Activated T-helper 1 cell treated with Interleukin-2 at 50 U/mL for 16 hours (primary cell): ENCODE results near the gene PRR5.
A peak's percentile ranks its signal among the peaks of the same experiment; 100 is the strongest.
"Not testable (repeated sequence)": the region's sequence is repeated elsewhere in the genome, so short reads cannot be mapped to it uniquely, and the experiment has no call there.

Experiments
- DNase-seq: peaks from one replicate; pipeline ENCODE4 v3.0.0-alpha.2; 2020; ENCODE audit warnings: low read depth

Gene PRR5

GRCh38 chr22:44701824-44702478, at the start of gene PRR5:
PRR5 (plus strand) TSS chr22:44702204; CDS start chr22:44702475, 271 bp downstream.
- DNase-seq: peak; percentile 76

GRCh38 chr22:44652866-44653265, 49.1 kb upstream of the PRR5 start:
- not testable (repeated sequence) for DNase-seq

GRCh38 chr22:44658311-44658953, 43.6 kb upstream of the PRR5 start:
- DNase-seq: no peak

GRCh38 chr22:44659140-44659539, 42.9 kb upstream of the PRR5 start:
- DNase-seq: no peak

- DNase-seq: no peak
These were observed 41.8 kb upstream of the PRR5 start for GRCh38 chr22:44660051-44660830.

- DNase-seq: no peak
These were observed 40.9 kb upstream of the PRR5 start for GRCh38 chr22:44661070-44661469.

GRCh38 chr22:44661659-44662569, 40.1 kb upstream of the PRR5 start:
- no peak for DNase-seq

GRCh38 chr22:44663256-44663999, 38.6 kb upstream of the PRR5 start:
- no peak for DNase-seq

- DNase-seq: peak; percentile 27
These were observed 37.9 kb upstream of the PRR5 start for GRCh38 chr22:44664149-44664548.

GRCh38 chr22:44665115-44665514, 36.9 kb upstream of the PRR5 start:
- DNase-seq: no peak

GRCh38 chr22:44666207-44666585, 35.8 kb upstream of the PRR5 start:
- DNase-seq: no peak

- DNase-seq: no peak
These were observed 34.7 kb upstream of the PRR5 start for GRCh38 chr22:44667276-44667675.

- peak; percentile 45 for DNase-seq
These were observed 34.2 kb upstream of the PRR5 start for GRCh38 chr22:44667829-44668189.

GRCh38 chr22:44668190-44668885, 33.7 kb upstream of the PRR5 start:
- peak; percentile 37 for DNase-seq

GRCh38 chr22:44668886-44669521, 33.0 kb upstream of the PRR5 start:
- no peak for DNase-seq

- no peak for DNase-seq
These were observed 32.4 kb upstream of the PRR5 start for GRCh38 chr22:44669561-44669976.

- DNase-seq: no peak
These were observed 31.6 kb upstream of the PRR5 start for GRCh38 chr22:44670220-44670988.

- no peak for DNase-seq
These were observed 30.3 kb upstream of the PRR5 start for GRCh38 chr22:44671742-44672141.

- no peak for DNase-seq
These were observed 29.4 kb upstream of the PRR5 start for GRCh38 chr22:44672632-44673031.
